Ovary (tissue), 9 donors: ENCODE results near the gene GSG1. TPM values are rescaled to one million over a fixed set of nuclear protein-coding genes. Genes with fewer than 3 reads are reported as not detected.

ENCODE experiments used
- DNase-seq, 5 donors: peaks; one replicate each; pipeline ENCODE4 v3.0.0-alpha.2; 2019 to 2020
- H3K27ac ChIP-seq, 2 donors: fragments of 200-600 bp; one replicate each; pipeline versions ENCODE4 v1.5.1 to v1.8.0; 2019 to 2022
- H3K27me3 ChIP-seq: fragments of 200-600 bp; one replicate; pipeline ENCODE4 v1.8.0; 2022
- H3K36me3 ChIP-seq: fragments of 200-600 bp; sonication (generic); one replicate; pipeline ENCODE4 v1.5.1; 2019
- H3K4me1 ChIP-seq: one replicate; pipeline ENCODE4 v1.8.1; 2013; ENCODE audit warnings: mild to moderate bottlenecking, moderate library complexity; ENCODE audit not compliant: insufficient read depth
- H3K4me3 ChIP-seq: fragments of 200-600 bp; sonication (generic); one replicate; pipeline ENCODE4 v1.5.1; 2017
- H3K9me3 ChIP-seq, 2 donors: fragments of 200-600 bp in 1 of 2; sonication (generic) in 1 of 2; one replicate each; pipeline versions ENCODE4 v1.5.1 to v1.8.1; 2013 to 2019; ENCODE audit warnings: mild to moderate bottlenecking in 1 of 2, moderate library complexity in 1 of 2
- EP300 ChIP-seq: sonication (generic); formaldehyde crosslinking; IDR thresholded peaks from one replicate; pipeline ENCODE4 v1.6.1; 2017; ENCODE audit warnings: antibody characterized with exemption
- POLR2A ChIP-seq: fragments of 450-650 bp; IDR thresholded peaks from one replicate; pipeline ENCODE4 v1.6.1; 2017; ENCODE audit warnings: antibody characterized with exemption, mild to moderate bottlenecking, moderate library complexity
- WGBS, 3 donors: extraction: QIAGEN DNeasy Blood & Tissue Kit in 1 of 3; methylation state at CpG; one replicate each; pipeline versions ENCODE4 v1.1.5 to v1.1.7; 2013 to 2017; 5-methylcytosine and 5-hydroxymethylcytosine counted together
- intact Hi-C, 4 donors: fragments of 100-400 bp; cut with DNase I; formaldehyde crosslinking; loops; one replicate each; pipeline versions ENCODE4 v1.11.0 to v1.15.1; 2022 to 2023
- polyA plus RNA-seq, 2 donors: library from polyadenylated mRNA; stranded (reverse); fragments of 200-250 nt in 1 of 2; fragments of 350-450 nt in 1 of 2; fragmentation: Illumina TruSeq in 1 of 2; extraction: RNeasy Lipid Tissue Mini Kit (QIAGEN cat#74804) in 1 of 2; gene quantifications; one replicate each; pipeline ENCODE4 v1.2.3, GENCODE V29; 2013 to 2014
- total RNA-seq, 7 donors: library from RNA; depleted of rRNA in 2 of 7; stranded (reverse); fragments of >200 nt in 2 of 7; fragmentation: NEBNext Ultra II Directional in 3 of 7; extraction: Animal tissue kit (Norgen Biotek cat#: 25700) in 3 of 7; gene quantifications; one replicate each; pipeline versions ENCODE4 v1.1.0 to v1.2.4, GENCODE V29; 2016 to 2023
- TF ChIP-seq, protein P1 (sequence below), 3 donors: fragments of 450-650 bp in 2 of 3; fragments of 200-600 bp in 1 of 3; IDR thresholded peaks; one replicate each; pipeline versions ENCODE4 v1.5.1 to v1.8.0; 2016 to 2022; ENCODE audit warnings: antibody characterized with exemption in 3 of 3, mild to moderate bottlenecking in 1 of 3
- donor health status: DM: no; HTN: no; CAD: no; lungs with moderate emphysema.
- donor health status: DM: no; HTN: no; CAD: no.
- donor health status: Bipolar disorder and iron deficiency.
- donor health status: DM: yes; HTN: yes; CAD: no.
- donor health status: DM: no; HTN: no; CAD: no.
- donor health status: DM: yes; HTN: yes; CAD: no.

The GSG1 gene
- total and polyA plus RNA-seq, 9 donors, result 0.33 to 0.43 TPM; not detected in 7

- Histone ChIP-seq H3K9me3 (no peaks in the 10 kb centered on the region), H3K27me3 (no peaks in the 10 kb centered on the region), H3K36me3 (no peaks in the 10 kb centered on the region), H3K4me1 (peaks cover 5% of the 10 kb centered on the region), H3K27ac (no peak overlapping the region), H3K4me3 (no peak overlapping the region)
- intact Hi-C loops, result loop anchor here in 1 of 4 donors (10.0 kb wide), 1 partner anchor 180 kb away; no protein-coding TSS in a partner anchor
- DNase-seq, result no peak
- WGBS, 3 donors, result 2 to 10% (median 2%) methylated on average over 3 of the region's 3 CpGs
- TF ChIP-seq EP300 (no peak), POLR2A (no peak)
- TF ChIP-seq, protein P1, sequence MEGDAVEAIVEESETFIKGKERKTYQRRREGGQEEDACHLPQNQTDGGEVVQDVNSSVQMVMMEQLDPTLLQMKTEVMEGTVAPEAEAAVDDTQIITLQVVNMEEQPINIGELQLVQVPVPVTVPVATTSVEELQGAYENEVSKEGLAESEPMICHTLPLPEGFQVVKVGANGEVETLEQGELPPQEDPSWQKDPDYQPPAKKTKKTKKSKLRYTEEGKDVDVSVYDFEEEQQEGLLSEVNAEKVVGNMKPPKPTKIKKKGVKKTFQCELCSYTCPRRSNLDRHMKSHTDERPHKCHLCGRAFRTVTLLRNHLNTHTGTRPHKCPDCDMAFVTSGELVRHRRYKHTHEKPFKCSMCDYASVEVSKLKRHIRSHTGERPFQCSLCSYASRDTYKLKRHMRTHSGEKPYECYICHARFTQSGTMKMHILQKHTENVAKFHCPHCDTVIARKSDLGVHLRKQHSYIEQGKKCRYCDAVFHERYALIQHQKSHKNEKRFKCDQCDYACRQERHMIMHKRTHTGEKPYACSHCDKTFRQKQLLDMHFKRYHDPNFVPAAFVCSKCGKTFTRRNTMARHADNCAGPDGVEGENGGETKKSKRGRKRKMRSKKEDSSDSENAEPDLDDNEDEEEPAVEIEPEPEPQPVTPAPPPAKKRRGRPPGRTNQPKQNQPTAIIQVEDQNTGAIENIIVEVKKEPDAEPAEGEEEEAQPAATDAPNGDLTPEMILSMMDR (IDR thresholded peaks at IDR 0.05), result no peak
Measured at GRCh38 chr12:13094367-13094766, 9.1 kb downstream of the GSG1 start.

GRCh38 chr12:13093848-13094220 is 9.6 kb downstream of the GSG1 start:
- Histone ChIP-seq H3K27ac (no peak overlapping the region), H3K27me3 (no peaks in the 10 kb centered on the region), H3K4me1 (peaks cover 5% of the 10 kb centered on the region), H3K9me3 (no peaks in the 10 kb centered on the region), H3K36me3 (no peaks in the 10 kb centered on the region), H3K4me3 (no peak overlapping the region)
- intact Hi-C loops, result loop anchor here in 1 of 4 donors (10.0 kb wide), 1 partner anchor 179 kb away; no protein-coding TSS in a partner anchor
- peak in 1 of 5 donors; percentile 41 for DNase-seq
- TF ChIP-seq EP300 (no peak), POLR2A (no peak)
- TF ChIP-seq, protein P1 (IDR thresholded peaks at IDR 0.05), result no peak
- 14 to 34% (median 14%) methylated on average over 2 of the region's 2 CpGs for WGBS, 3 donors

DNA sequence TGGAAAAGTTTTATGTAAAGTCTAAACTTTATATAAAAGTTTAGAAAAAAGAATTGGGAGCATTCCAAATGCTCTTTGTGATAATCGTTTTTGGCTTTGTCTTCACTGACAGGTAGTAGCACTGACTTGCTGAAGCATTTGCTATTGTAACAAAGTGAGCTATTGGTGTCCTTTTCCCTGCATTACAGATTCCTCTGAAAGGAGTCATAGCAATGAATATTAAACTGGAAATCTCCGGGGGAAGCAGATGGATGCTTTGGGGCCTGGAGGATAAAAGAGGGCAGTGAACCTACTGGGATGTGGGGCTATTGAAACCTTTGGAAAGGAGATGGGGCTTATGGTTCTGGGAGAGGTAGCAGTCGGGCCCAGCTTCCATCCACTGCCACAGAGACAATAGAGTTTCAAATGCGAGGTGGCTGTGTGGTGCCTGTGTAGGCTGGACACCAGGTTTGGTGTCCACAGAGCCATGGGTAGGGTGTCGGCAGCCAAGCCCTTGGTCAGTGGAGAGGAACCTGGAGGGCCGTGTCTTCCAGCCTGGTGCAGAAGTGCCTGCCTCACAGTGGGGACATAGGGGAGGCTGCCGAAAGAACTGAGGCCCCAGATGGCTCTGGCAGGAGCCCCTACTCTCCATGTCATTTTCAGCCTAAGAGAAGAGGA is 10.1 kb downstream of the GSG1 start:
- WGBS, 3 donors, result 56 to 60% (median 58%) methylated on average over 7 of the region's 7 CpGs
- Histone ChIP-seq H3K27ac (no peak overlapping the region), H3K36me3 (no peaks in the 10 kb centered on the region)

DNA sequence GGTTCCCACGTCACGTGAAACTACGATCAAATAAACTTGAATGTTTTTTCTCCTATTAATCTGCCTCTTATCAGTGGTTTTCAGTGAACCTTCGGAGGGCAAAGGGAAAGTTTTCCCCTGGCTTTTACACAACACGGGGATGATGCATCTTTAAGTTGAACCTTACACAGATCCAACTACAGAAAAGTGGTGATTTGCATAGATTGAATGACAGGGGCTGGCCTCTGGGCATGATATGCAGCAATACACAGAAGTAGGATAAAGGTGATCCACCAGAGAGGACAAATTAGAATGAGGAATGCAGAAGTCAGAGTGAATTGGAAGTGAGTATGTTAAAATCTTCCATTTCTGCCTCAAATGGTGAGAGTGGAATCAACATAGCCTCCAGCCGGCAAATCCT is 11.6 kb downstream of the GSG1 start:
- 90 to 95% (median 94%) methylated on average over 6 of the region's 6 CpGs for WGBS, 3 donors
- H3K27ac ChIP-seq, result no peak overlapping the region
- peaks cover 5% of the 10 kb centered on the region for H3K4me1 ChIP-seq
- intact Hi-C loops, result loop anchor here in 1 of 4 donors (10.0 kb wide), 1 partner anchor 177 kb away; no protein-coding TSS in a partner anchor
- no peaks in the 10 kb centered on the region for H3K36me3 ChIP-seq
- TF ChIP-seq, protein P1 (IDR thresholded peaks at IDR 0.05), result no peak
- TF ChIP-seq EP300 (no peak), POLR2A (no peak)
- H3K4me3 ChIP-seq, result no peak overlapping the region
- H3K27me3 ChIP-seq, result no peaks in the 10 kb centered on the region
- no peaks in the 10 kb centered on the region for H3K9me3 ChIP-seq
- no peak for DNase-seq

More for the DNA sequence above, 10.1 kb downstream of the GSG1 start:
- intact Hi-C loops, result loop anchor here in 1 of 4 donors (10.0 kb wide), 1 partner anchor 179 kb away; no protein-coding TSS in a partner anchor
- Histone ChIP-seq H3K4me3 (no peak overlapping the region), H3K27me3 (no peaks in the 10 kb centered on the region), H3K9me3 (no peaks in the 10 kb centered on the region), H3K4me1 (peaks cover 5% of the 10 kb centered on the region)
- TF ChIP-seq EP300 (no peak), POLR2A (no peak)
- TF ChIP-seq, protein P1 (IDR thresholded peaks at IDR 0.05), result no peak
- no peak for DNase-seq
